Sciatic nerve (tissue), 2 donors: ENCODE data around the gene METTL15. TPM values are rescaled to one million over a fixed set of nuclear protein-coding genes. Genes with fewer than 3 reads are reported as not detected.
"Not testable (repeated sequence)": the region's sequence is repeated elsewhere in the genome, so short reads cannot be mapped to it uniquely, and the experiment has no call there.

Experiments
- ATAC-seq: fragments of 200-7000 bp; cut with Tn5 transposase; one replicate; pipeline ENCODE4 v1.9.1; 2020; ENCODE audit warnings: mild to moderate bottlenecking, moderate library complexity
- DNase-seq: peaks from one replicate; pipeline ENCODE4 v3.0.0-alpha.2; 2020; ENCODE audit warnings: low spot score
- intact Hi-C: fragments of 100-400 bp; cut with DNase I; formaldehyde crosslinking; loops from one replicate; pipeline ENCODE4 v1.14.2; 2022
- total RNA-seq: library from RNA; stranded (reverse); fragmentation: NEBNext Ultra II Directional; extraction: Animal tissue kit (Norgen Biotek cat#: 25700); gene quantifications from one replicate; pipeline ENCODE4 v1.2.1, GENCODE V29; 2021
- donor health status: DM: no; HTN: no; CAD: no.
- donor health status: DM: no; HTN: no; CAD: no.

The METTL15 gene
- total RNA-seq, 1 donor from 2014 or later, result 21.0 TPM

DNA sequence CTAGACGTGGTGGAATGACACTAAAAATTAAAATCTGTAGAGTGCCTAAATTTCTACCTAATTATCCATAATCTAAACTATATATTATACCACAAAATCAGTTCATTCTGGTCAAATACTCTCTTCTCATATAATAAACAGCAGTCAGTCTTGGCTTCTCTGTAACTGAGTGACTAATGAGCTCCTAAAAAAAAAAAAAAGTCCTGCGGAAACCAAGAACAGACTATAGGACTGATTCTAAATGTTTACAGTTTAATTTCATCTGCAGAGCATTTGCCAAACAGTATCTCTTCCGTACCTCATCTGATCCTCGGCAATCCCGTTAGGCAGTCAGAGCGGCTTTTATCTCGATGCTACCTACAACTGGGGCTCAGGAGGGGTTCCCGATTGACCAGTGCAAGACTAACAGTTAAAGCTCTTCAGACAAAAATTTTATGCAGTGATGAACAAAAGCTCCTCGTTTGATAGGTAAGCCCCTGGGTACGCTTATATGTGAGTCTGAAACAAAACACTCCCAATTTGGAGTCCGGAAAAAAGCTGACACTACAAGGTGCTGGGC, 918 bp upstream of the METTL15 start:
- ATAC-seq, result no peak
- intact Hi-C loops, result no loop called here

DNA sequence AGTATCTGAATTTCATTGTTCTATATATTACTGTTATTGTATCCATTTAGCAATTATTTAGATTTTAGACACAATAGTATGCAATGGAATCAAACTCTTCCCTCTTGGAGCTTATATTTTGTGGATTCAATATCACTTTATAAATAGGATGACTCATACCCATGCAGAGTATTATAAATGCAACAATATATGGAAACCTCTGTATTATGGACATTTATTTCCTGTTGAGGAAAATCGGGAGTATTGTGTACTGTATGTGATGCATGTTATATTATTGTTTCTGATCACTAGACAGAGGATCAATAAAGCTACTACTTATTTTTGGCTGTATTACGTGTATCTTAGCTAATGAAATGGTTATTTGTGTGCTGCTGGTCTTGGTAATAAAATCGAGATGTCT, 770 bp downstream of the METTL15 start:
- ATAC-seq, result no peak

More for the DNA sequence above, 918 bp upstream of the METTL15 start:
- no peak for DNase-seq

DNA sequence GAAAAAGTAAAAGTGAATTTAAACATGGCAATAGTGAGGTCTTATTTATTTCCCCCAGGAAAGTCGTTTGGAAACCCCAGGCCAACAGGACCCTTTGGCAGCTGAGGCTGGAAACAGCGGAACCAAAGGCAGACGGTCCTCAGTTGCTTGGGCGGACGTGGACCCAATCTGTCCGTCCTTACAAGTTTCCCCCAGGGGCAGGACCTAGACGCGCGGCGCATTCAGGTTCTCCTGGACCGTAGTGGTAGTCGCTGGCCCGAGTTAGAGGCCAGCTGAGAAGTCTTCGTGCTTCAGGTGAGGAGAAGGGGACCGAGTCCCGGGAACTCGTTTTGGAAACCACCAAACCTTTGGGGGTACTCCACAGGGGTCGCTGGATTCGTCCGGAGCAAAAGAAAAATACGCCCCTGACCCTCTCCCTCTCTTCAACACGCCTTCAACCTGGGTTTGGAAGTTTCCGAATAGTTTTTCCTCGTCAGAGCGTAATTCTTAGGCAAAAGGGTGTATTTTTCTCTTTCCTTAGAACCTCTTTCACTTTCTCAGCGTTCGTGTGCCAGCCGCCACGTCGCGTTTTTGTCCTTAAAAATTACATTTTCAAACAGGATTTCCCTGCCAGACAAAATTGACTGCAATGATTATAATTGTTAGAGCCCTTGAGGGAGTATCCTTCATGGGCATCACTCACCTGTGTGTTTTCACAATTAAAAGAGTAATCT, 2.1 kb downstream of the METTL15 start:
- peak; percentile 70 for ATAC-seq

More for the DNA sequence above, 770 bp downstream of the METTL15 start:
- intact Hi-C loops, result no loop called here
- no peak for DNase-seq

DNA sequence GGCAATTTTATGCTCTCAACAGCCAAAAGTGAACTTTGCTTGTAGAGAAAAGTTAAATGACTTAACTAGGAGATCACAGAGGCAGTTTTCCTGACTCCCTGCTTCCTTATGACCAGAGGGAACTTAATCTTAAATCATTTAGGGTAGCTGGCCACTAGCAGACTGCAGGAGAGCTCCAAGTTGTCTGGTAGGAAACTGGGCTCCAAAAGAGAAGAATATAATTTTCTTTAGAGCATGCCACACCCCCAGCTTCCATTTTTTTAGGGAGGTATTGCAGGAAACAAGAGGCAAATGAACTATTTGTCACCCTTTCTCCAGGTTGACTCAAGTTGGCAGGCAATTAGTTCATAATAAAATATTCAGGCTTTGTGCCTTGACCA, 2.6 kb downstream of the METTL15 start:
- no peak for ATAC-seq
- intact Hi-C loops, result no loop called here
- DNase-seq, result no peak

More for the DNA sequence above, 2.1 kb downstream of the METTL15 start:
- intact Hi-C loops, result no loop called here
- peak; percentile 79 for DNase-seq

DNA sequence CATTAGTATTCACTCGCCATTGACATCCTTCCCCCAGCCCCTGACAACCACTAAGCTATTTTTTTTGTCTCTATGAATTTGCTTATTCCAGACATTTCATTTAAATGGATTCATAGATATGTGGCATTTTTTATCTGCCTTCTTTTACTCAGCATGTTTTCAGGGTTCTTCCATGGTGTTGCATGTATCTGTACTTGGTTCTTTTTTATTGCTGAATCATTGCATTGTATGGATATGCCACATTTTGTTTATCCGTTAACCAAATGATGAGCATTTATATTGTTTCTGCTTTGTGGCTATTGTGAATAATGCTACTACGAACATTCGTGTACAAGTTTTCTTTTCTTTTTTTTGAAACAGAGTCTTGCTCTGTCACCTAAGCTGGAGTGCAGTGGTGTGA, 5.9 kb downstream of the METTL15 start:
- ATAC-seq (no peak), DNase-seq (no peak)
- intact Hi-C loops, result no loop called here

DNA sequence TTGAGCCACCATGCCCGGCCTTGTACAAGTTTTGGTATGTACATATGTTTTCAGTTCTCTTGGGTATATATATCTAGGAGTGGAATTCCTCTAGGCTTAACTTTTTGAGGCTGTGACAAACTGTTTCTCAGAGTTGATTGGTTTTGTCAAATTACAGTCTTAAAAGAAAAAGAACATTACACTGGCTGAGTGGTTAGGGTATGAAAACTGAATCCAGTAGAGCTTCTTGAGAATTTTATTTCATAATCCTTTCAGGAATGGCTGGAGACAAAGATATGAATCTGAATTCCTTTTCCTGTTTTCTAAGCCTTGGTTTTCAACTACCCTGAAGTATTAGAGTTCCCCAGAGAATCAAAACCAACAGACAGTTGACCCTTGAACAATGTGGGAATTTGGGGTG, 6.5 kb downstream of the METTL15 start:
- intact Hi-C loops, result no loop called here
- no peak for ATAC-seq
- no peak for DNase-seq

DNA sequence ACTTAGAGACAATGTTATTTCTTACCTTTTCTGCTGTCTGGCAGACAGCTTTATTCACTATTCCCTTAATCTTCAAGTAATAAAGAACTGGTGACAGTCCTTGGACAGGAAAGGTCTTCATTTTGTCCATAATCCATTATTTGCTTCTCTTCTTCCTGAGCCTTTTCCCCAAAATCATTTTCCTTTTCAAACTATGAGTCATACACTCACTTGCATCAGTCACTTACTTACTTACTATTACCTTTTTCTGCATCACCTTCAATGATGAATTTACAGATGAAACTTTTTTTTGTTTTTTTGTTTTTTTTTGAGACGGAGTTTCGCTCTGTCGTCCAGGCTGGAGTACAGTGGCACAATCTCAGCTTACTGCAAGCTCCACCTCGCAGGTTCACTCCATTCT, 9.5 kb downstream of the METTL15 start:
- no peak for ATAC-seq
- intact Hi-C loops, result no loop called here
- no peak for DNase-seq

DNA sequence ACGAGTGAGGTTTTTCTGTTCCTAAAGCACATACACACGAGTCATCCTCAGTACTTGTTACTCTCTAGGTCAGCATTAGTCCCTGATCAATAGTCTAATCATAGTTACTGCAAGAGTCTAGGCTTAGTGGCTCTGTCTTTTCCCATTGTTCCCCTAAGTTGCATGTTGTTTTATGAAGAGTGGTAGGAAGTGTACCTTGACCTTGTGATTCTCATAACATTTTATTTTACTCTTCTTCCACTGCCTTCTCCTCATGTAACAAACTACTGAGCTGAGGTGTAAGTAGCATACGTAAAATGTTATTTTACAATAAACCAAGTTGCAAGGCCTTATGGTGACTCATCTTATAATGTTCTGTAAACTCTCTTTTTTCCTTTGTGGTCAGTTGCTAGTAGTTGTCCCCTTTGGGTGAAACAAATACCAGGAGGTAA, 15.0 kb downstream of the METTL15 start:
- ATAC-seq (no peak), DNase-seq (no peak)
- intact Hi-C loops, result no loop called here

DNA sequence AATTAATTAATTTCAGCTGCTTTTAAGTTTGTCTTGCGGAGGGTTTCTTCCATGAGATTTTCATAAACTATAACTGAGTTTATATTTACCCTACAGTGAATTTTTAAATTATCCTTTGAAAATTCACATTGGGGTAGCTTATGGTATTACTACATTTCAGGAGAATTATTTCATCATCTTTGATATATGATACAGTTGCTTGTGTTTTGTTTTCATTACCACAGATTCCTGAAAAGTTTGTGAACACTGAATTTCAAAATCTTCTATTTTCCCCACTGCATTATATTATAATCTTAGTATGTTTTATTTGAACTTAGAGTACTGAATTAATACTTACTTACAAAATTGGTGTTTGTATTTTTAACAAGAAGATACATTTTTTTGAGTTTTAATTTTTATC, 24.4 kb downstream of the METTL15 start:
- no peak for DNase-seq
- ATAC-seq, result no peak
- intact Hi-C loops, result no loop called here

DNA sequence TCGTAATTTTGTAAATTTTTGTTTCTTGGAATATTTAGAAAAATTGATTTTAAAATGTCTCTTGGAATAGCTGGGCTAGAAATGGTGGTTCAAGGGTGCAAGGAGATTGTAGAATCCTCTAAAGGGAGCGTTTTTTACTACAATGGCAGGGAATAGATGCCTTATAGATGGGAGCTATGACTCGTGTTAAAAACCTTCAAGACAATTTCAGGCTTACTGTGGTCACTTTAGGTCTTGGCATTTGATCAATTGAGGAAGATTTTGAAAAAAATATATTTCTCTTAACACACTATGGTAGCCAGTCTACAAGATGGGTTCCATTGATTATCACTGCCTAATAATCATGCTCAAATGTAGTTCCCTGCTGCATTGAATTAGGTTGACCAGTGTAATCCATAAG, 25.0 kb downstream of the METTL15 start:
- ATAC-seq (no peak), DNase-seq (no peak)
- intact Hi-C loops, result no loop called here

DNA sequence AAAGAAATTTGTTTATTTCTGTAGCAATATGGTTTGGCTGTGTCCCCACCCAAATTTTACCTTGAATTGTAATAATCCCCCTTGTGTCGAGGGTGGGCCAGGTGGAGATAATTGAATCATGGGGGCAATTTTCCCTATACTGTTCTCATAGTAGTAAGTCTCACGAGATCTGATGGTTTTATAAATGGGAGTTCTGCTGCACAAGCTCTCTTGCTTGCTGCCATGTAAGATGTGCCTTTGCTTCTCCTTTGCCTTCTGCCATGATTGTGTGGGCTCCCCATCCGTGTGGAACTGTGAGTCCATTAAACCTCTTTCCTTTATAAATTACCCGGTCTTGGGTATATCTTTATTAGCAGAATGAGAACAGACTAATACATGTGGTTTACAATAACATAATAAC, 28.0 kb downstream of the METTL15 start:
- ATAC-seq, DNase-seq, intact Hi-C loops: not testable (repeated sequence)

DNA sequence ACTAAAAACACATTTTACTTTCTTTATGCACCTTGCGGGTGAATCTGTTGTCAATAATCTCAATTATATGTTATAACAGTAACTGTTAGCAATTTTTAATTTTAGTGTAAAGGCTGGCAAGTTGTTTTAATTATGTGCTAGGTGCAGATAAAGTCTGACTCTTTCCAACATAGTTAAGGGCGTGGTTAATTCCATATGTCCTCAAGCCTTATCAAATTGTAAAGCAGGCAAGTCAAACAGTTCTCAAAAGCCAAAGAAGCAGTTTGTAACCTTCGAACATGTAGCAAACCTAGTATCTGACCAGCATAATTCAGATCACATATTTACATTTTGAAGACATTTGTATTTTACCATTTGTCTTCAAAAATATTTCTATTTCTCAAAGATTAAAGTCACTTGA, 29.2 kb downstream of the METTL15 start:
- no peak for DNase-seq
- intact Hi-C loops, result no loop called here
- ATAC-seq, result no peak

DNA sequence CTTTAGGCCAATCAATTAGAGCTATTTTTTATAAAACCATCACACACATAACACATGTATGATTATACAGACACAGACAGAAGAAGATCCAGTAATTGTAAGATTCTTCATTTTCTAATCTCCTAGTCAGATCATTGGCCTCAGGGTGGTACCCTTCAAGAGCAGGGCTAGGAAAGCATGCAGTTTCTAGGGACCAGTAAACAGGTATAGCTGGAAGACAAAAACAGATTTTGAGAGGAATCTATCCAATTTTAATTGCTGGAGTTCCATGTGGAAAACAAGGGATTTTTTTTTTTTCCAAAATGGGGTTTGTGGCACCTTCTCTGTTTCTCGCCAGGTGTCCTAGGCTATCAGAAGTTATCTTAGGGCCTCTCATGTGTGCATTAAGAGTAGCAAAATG, 29.6 kb downstream of the METTL15 start:
- no peak for ATAC-seq
- no peak for DNase-seq
- intact Hi-C loops, result no loop called here

DNA sequence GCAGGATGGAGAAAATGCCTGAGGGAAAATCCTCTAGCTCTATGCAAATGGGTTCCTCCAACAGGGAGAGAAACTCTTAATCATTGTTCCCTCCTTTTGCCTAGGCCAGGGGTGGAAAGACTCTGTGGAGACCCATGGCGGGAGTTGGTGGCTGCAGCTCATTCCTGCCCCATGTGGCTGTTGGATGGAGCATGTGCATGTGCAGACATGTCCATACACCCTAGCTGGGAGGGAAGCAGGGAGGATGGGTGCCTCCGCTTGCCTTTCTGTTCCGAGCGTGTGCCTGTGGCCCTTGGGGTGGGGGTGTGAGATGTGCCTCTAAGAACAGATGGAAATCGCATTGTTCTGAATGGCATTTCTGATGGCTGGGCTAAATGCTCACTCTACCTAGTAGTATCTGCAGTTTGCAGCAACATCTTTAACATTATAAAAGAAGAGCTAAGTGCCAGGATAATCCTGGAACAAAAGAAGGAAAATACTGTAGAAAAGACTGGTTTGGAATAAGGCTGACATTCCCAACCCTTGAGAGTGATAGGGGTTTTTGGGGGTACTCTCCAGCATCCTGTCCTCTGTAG, 31.7 kb downstream of the METTL15 start:
- no peak for ATAC-seq
- intact Hi-C loops, result no loop called here
- DNase-seq, result no peak

DNA sequence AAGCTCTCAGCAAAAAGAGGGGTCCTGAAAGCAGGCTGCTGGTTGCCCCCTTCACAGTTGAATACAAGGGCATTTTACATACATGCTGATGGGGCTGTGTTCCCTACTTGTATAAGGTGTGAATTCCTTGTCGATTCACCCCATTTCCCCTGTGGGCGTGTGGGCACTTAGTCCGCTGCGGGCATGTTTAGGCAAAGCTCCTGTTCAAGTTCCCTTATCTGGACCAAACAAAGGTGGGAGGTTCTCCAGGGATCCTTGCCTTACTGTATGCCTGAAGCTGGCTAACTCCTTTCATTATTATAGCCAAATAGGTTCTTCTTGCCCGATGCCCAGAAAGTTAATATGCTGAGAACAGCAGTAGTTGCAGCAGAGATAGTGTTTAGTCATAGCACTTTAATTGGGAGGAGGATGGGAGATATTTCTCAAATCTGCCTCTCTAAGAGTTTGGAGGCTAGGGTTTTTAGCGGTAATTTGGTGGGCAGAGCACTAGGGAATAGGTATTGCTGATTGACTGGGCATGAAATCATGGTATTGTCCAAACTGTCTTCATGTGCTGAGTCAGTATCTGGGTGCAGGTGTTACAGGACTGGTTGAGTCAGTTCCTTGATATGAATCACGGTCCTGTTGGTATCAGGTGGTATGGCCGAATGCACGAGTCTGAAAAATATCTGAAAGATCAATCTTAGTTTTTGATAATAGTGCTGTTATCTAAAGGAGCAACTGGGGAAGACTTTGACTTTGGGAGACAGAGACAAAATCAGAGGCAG, 32.7 kb downstream of the METTL15 start:
- no peak for DNase-seq
- intact Hi-C loops, result no loop called here
- ATAC-seq, result no peak

DNA sequence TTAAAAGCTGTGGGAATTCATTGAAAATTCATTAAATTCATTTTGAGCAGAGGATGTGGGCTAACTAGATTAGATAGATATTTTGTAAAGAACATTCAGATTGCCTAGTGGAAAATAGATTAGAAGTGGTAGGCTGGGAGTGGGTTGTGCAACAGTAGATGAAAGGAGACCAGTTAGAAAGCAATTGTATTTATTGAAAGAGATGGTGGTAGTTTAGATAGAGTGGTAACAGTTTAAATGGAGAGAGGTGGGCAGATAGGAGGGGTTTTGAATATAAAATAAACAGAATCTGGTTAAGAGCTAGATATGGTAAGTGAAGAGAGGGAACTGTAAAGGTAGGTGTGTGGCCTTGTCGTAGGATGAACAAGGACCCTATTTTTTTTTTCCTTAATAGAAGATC, 34.5 kb downstream of the METTL15 start:
- no peak for ATAC-seq
- no peak for DNase-seq
- intact Hi-C loops, result no loop called here

DNA sequence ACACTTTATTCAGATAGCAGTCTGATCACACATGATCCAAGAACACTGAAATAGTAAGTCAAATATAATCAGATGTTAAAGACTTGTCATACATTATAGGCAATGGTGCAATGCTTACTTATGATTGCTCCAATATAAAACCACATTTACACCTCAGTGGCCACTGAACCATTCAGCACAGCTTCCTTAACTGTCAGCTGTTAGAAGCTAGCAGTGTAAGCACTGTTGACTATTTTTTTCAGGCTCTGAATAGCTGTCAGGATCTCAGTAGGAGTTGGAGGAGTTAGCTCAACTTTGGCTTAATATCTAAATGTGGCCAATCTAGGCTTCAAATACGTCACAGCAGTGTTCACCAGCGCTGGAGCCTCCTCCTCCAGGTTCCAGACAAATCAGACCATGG, 36.6 kb downstream of the METTL15 start:
- intact Hi-C loops, result no loop called here
- DNase-seq (no peak), ATAC-seq (no peak)

DNA sequence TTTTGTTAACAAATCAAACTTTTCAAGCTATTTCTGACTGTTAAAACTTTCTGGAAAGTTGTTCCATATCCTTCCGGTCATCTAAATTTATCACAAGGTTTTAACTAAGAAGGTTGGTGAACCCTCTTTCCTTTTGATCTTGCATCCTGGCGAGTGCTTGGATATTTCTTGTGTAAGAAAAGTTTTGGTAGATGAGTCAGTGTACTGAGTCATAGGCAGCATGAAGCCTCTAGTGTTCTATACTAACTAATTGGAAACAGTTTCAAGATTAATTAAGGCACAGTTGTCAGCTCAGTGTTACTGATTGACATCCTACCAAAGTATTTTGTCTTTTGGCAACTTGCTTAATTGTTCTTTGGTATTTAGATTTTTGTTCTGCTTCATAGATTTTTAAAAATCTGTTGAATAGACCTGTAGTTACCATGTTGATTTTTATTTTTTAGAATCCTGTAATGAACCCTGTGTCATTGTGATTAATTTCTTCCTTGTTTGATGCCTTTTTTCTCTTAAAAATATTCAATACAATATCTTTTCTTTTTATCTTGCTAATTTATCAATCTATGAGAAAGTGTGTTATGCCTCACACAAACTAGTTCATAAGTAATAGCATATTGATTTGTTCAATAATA, 38.0 kb downstream of the METTL15 start:
- no peak for ATAC-seq
- DNase-seq, result no peak
- intact Hi-C loops, result no loop called here

DNA sequence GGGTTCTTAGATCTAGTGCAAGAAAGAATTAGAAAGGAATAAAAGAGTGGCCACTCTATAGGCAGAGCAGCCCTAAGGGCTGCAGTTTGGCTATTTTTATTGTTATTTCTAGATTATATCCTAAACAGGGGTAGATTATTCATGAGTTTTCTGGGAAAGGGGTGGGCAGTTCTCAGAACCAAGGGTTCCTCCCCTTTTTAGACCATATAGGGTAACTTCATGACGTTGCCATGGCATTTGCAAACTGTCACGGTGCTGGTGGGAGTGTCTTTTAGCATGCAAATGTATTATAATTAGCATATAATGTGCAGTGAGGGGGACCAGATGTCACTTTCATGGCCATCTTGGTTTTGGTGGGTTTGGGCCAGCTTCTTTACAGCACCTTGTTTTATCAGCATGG, 44.6 kb downstream of the METTL15 start:
- DNase-seq (no peak), ATAC-seq (no peak)
- intact Hi-C loops, result no loop called here

DNA sequence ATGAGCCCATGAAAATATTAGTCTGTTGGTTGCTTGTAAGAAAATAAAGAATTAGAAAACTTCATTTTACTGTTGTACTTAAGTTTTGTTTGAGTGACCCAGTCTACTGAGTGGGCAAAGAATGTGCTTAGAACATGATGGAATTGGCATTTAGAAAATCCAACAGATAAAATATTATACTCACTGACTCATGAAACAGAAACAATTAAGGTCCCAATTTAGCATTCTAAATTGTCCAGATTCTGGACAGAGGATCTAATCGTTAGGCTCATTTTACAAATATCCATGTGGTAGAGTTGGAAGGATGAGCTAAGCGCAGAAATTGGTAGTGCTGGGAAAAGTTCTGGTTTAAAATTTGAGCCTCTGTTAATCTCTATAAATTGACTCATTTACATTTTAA, 45.4 kb downstream of the METTL15 start:
- intact Hi-C loops, result no loop called here
- ATAC-seq (no peak), DNase-seq (no peak)
